Body of pancreas (tissue), 4 donors: ENCODE measurements around the gene MAL.

Experiments used
- CTCF ChIP-seq, 7 experiments: fragments of 450-650 bp in 4 of 7; fragments of 200-600 bp in 3 of 7; sonication (generic) in 3 of 7; IDR thresholded peaks; one replicate each; pipeline ENCODE4 v1.5.1; 2016 to 2019; ENCODE audit warnings: antibody characterized with exemption in 7 of 7
- POLR2A ChIP-seq, 3 donors: fragments of 450-650 bp; IDR thresholded peaks; one replicate each; pipeline ENCODE4 v1.6.1; 2016; ENCODE audit warnings: antibody characterized with exemption in 3 of 3, mild to moderate bottlenecking in 2 of 3

GRCh38 chr2:95086017-95086416 is 60.5 kb downstream of the MAL start:
- TF ChIP-seq CTCF (IDR thresholded peaks at IDR 0.05) (no peak), POLR2A (IDR thresholded peaks at IDR 0.05) (no peak)
